Measurements from ENCODE around the gene TMEM185A. TPM values are rescaled to one million over a fixed set of nuclear protein-coding genes. Genes with fewer than 3 reads are reported as not detected.
"Not testable (repeated sequence)": the region's sequence is repeated elsewhere in the genome, so short reads cannot be mapped to it uniquely, and the experiment has no call there.

TMEM185A gene
- total RNA-seq, 1 donor from 2014 or later, result 15.3 TPM

- H3K4me3 ChIP-seq (ENCODE audit: low read depth, low read length); H3K36me3 ChIP-seq (ENCODE audit: control insufficient read depth, insufficient read depth, low read length); H3K27me3 ChIP-seq (ENCODE audit: control insufficient read depth, insufficient read depth, low read length); DNase-seq (ENCODE audit: low read depth): not testable (repeated sequence)
Measured at GRCh38 chrX:149546962-149547361, 84.6 kb downstream of the TMEM185A start.

Other genes with a start within 250 kb of the TMEM185A start
- 50.1 and 62.0 TPM in 2 replicates for gene IDS, start 126.5 kb downstream of the TMEM185A start, total RNA-seq
- 7.9 and 11.2 TPM in 2 replicates for gene EOLA1, start 90.8 kb downstream of the TMEM185A start, total RNA-seq
- not detected in 2 replicates for gene HSFX3, start 81.9 kb downstream of the TMEM185A start, total RNA-seq
- 0.17 TPM in 1 of 2 replicates, not detected in the other for gene MAGEA9B, start 44.3 kb downstream of the TMEM185A start, total RNA-seq
- 0.17 TPM in 1 of 2 replicates, not detected in the other for gene HSFX2, start 36.5 kb downstream of the TMEM185A start, total RNA-seq
- gene MAGEA11, start 80.3 kb upstream of the TMEM185A start, total RNA-seq, result not detected in 2 replicates
- gene HSFX1, start 142.3 kb upstream of the TMEM185A start, total RNA-seq, result 0.25 and 0.34 TPM in 2 replicates
- gene MAGEA9, start 150.1 kb upstream of the TMEM185A start, total RNA-seq, result not detected in 2 replicates
- gene MAGEA8, start 249.4 kb upstream of the TMEM185A start, total RNA-seq, result not detected in 2 replicates